Osteocyte (in vitro differentiated cells): Measurements from ENCODE around the gene HS6ST1. TPM values are rescaled to one million over a fixed set of nuclear protein-coding genes. Genes with fewer than 3 reads are reported as not detected.
A peak's percentile ranks its signal among the peaks of the same experiment; 100 is the strongest.

ENCODE experiments used
- DNase-seq: peaks from one replicate; pipeline ENCODE4 v3.0.0; 2021; ENCODE audit warnings: mixed read lengths; ENCODE audit not compliant: unreplicated experiment; ENCODE audit errors: extremely low spot score
- H3K27ac Mint-ChIP-seq: one replicate; pipeline ENCODE4 v1.8.0; 2021; ENCODE audit warnings: mild to moderate bottlenecking, mixed read lengths; ENCODE audit not compliant: unreplicated experiment
- H3K27me3 Mint-ChIP-seq: one replicate; pipeline ENCODE4 v1.8.0; 2021; ENCODE audit warnings: mixed read lengths; ENCODE audit not compliant: unreplicated experiment
- H3K36me3 Mint-ChIP-seq: one replicate; pipeline ENCODE4 v1.8.0; 2021; ENCODE audit warnings: mixed read lengths; ENCODE audit not compliant: unreplicated experiment
- H3K4me1 Mint-ChIP-seq: one replicate; pipeline ENCODE4 v1.8.0; 2021; ENCODE audit warnings: mixed read lengths; ENCODE audit not compliant: unreplicated experiment
- H3K4me3 Mint-ChIP-seq: one replicate; pipeline ENCODE4 v1.8.0; 2021; ENCODE audit warnings: mild to moderate bottlenecking, moderate library complexity, mixed read lengths; ENCODE audit not compliant: unreplicated experiment
- H3K9me3 Mint-ChIP-seq: one replicate; pipeline ENCODE4 v1.8.0; 2021; ENCODE audit warnings: mixed read lengths; ENCODE audit not compliant: unreplicated experiment
- total RNA-seq: library from RNA; stranded (reverse); gene quantifications from 2 replicates; pipeline ENCODE4 v1.2.1, GENCODE V29; 2021
- TF ChIP-seq, protein P1 (sequence below): fragments of 200-600 bp; sonication (generic); IDR thresholded peaks from 2 replicates; pipeline ENCODE4 v1.5.0; 2021; ENCODE audit warnings: antibody characterized with exemption, mild to moderate bottlenecking, moderate library complexity

The HS6ST1 gene
- total RNA-seq, 1 donor from 2014 or later = 43.0 TPM

DNA sequence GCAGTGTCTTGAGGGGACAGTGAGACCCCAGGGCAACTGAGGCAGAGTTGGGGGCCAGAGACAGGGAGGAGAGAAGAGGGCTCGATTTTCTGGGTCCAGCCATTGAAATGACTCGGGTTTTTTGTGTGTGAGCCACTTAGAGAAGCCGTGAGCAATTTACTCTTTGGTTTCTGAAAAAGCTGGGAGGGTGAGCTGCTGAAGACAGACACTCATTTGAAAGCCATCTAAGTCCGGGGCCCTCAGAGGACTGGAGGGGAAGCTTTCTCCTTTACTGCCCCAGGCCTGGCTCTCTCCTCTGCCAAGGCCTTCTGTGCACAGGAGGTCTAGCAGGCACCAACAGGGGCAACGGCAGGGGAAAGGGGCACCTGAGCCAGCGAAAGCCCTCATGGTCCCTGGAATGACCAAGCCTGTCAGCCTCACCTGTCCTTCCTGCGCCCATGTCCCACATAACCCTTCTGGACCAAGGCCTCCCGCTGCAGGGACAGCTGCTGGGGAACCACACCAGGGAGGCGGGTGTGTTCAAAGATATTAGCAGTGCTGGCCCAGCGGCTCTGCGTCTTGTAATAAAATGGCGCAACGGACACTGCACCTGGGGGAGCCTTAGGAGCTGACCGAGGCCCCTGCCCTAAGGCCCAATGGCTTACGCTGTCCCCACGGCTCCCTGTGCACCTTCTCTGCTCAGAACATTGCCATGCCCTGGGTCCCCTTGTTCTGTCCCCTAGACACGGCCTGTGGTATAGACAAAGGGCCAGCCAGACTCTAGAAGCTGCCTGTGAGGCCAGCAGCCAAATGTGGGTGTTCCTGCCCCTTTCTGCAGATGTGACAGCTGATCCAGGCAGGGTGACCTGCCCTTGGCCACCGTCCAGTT lies 45.8 kb downstream of the HS6ST1 start:
- H3K27ac Mint-ChIP-seq = no peak overlapping the region

GRCh38 chr2:128271911-128272600 lies 46.6 kb downstream of the HS6ST1 start:
- H3K9me3 Mint-ChIP-seq = peaks cover 6% of the 10 kb centered on the region
- no peak for DNase-seq
- peaks cover 15% of the 10 kb centered on the region for H3K36me3 Mint-ChIP-seq
- H3K27me3 Mint-ChIP-seq = no peaks in the 10 kb centered on the region
- peaks cover 3% of the 10 kb centered on the region for H3K4me1 Mint-ChIP-seq
- H3K4me3 Mint-ChIP-seq = no peak overlapping the region
- no peak overlapping the region for H3K27ac Mint-ChIP-seq
- TF ChIP-seq, protein P1, sequence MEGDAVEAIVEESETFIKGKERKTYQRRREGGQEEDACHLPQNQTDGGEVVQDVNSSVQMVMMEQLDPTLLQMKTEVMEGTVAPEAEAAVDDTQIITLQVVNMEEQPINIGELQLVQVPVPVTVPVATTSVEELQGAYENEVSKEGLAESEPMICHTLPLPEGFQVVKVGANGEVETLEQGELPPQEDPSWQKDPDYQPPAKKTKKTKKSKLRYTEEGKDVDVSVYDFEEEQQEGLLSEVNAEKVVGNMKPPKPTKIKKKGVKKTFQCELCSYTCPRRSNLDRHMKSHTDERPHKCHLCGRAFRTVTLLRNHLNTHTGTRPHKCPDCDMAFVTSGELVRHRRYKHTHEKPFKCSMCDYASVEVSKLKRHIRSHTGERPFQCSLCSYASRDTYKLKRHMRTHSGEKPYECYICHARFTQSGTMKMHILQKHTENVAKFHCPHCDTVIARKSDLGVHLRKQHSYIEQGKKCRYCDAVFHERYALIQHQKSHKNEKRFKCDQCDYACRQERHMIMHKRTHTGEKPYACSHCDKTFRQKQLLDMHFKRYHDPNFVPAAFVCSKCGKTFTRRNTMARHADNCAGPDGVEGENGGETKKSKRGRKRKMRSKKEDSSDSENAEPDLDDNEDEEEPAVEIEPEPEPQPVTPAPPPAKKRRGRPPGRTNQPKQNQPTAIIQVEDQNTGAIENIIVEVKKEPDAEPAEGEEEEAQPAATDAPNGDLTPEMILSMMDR = no peak

More for the DNA sequence above, 45.8 kb downstream of the HS6ST1 start:
- H3K27me3 Mint-ChIP-seq = no peaks in the 10 kb centered on the region
- no peak overlapping the region for H3K4me3 Mint-ChIP-seq
- no peak for DNase-seq
- TF ChIP-seq, protein P1 = no peak
- H3K9me3 Mint-ChIP-seq = peaks cover 6% of the 10 kb centered on the region
- H3K36me3 Mint-ChIP-seq = peaks cover 15% of the 10 kb centered on the region
- peaks cover 3% of the 10 kb centered on the region for H3K4me1 Mint-ChIP-seq

DNA sequence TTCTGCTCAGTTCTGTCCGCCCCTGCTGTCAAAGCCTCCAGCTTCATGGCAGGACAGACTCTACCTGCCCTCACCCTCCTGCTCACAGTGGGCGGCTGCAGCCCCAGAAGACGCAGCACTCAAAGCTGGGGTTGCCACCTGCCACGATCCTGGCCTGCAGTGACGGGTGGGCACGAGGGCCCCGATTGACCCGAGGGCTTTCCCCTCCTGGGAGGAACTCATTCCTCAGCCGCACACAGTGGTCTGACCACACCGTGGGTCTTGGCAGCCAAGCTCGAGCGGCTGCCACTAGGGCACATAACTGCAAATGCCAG lies 47.1 kb downstream of the HS6ST1 start:
- H3K9me3 Mint-ChIP-seq = peaks cover 6% of the 10 kb centered on the region
- peaks cover 15% of the 10 kb centered on the region for H3K36me3 Mint-ChIP-seq
- no peaks in the 10 kb centered on the region for H3K27me3 Mint-ChIP-seq
- no peak for DNase-seq
- no peak overlapping the region for H3K27ac Mint-ChIP-seq
- no peak overlapping the region for H3K4me3 Mint-ChIP-seq
- H3K4me1 Mint-ChIP-seq = peaks cover 3% of the 10 kb centered on the region
- TF ChIP-seq, protein P1 = no peak

GRCh38 chr2:128270672-128271596 lies 47.7 kb downstream of the HS6ST1 start:
- Mint-ChIP-seq H3K36me3 (peaks cover 16% of the 10 kb centered on the region), H3K4me1 (peaks cover 3% of the 10 kb centered on the region), H3K9me3 (peaks cover 6% of the 10 kb centered on the region), H3K27ac (no peak overlapping the region), H3K27me3 (no peaks in the 10 kb centered on the region), H3K4me3 (no peak overlapping the region)
- TF ChIP-seq, protein P1 = no peak
- DNase-seq = peak; percentile 66
